DMS 273 (cell line): ENCODE data around the gene DERA.

ENCODE experiments used
- DNase-seq: peaks from one replicate; lab custom pipeline; 2025; ENCODE audit not compliant: unreplicated experiment; lab: John Stamatoyannopoulos, UW

Gene DERA

GRCh38 chr12:16062611-16063010, 151.5 kb downstream of the DERA start:
- no peak for DNase-seq

GRCh38 chr12:16063726-16064125, 152.6 kb downstream of the DERA start:
- DNase-seq = peak; percentile 2

GRCh38 chr12:16070113-16070512, 159.0 kb downstream of the DERA start:
- DNase-seq = no peak

- DNase-seq = peak; percentile 80
These were observed 161.5 kb downstream of the DERA start for GRCh38 chr12:16072678-16073077.

- DNase-seq = no peak
These were observed 163.8 kb downstream of the DERA start for GRCh38 chr12:16074894-16075293.

- DNase-seq = peak; percentile 7
These were observed 164.8 kb downstream of the DERA start for GRCh38 chr12:16075887-16076286.

- peak; percentile 71 for DNase-seq
These were observed 165.4 kb downstream of the DERA start for GRCh38 chr12:16076557-16076956.

- DNase-seq = no peak
These were observed 165.9 kb downstream of the DERA start for GRCh38 chr12:16076970-16077522.

- DNase-seq = no peak
These were observed 175.3 kb downstream of the DERA start for GRCh38 chr12:16086462-16086861.

- no peak for DNase-seq
These were observed 175.8 kb downstream of the DERA start for GRCh38 chr12:16086942-16087341.
